Activated T-helper 1 cell treated with anti-CD3 and anti-CD28 coated beads, Interleukin-2, amount 50 U/mL, for 16 hours (primary cell): ENCODE results near the gene ADAM23.
"Not testable (repeated sequence)": the region's sequence is repeated elsewhere in the genome, so short reads cannot be mapped to it uniquely, and the experiment has no call there.

ENCODE experiments used
- DNase-seq, 2 donors: peaks; one replicate each; pipeline ENCODE4 v3.0.0-alpha.2; 2020; ENCODE audit warnings: low read depth in 1 of 2, low spot score in 1 of 2

Gene ADAM23

GRCh38 chr2:206442833-206443734 lies at the start of gene ADAM23:
Gene ADAM23 (plus strand): TSS chr2:206443532. CDS start chr2:206443867, 335 bp downstream.
- peak; percentile 11 to 30 for DNase-seq

GRCh38 chr2:206396211-206396610 lies 47.1 kb upstream of the ADAM23 start:
- no peak for DNase-seq

GRCh38 chr2:206402956-206403569 lies 40.3 kb upstream of the ADAM23 start:
- DNase-seq: not testable (repeated sequence)

- DNase-seq: no peak
Observed at GRCh38 chr2:206408323-206409320, 34.7 kb upstream of the ADAM23 start.

GRCh38 chr2:206410714-206411113 lies 32.6 kb upstream of the ADAM23 start:
- DNase-seq: no peak

GRCh38 chr2:206415618-206416243 lies 27.6 kb upstream of the ADAM23 start:
- no peak for DNase-seq

GRCh38 chr2:206418968-206419367 lies 24.4 kb upstream of the ADAM23 start:
- DNase-seq: no peak

- no peak for DNase-seq
Observed at GRCh38 chr2:206420721-206421120, 22.6 kb upstream of the ADAM23 start.

GRCh38 chr2:206422493-206422892 lies 20.8 kb upstream of the ADAM23 start:
- DNase-seq: no peak

- no peak for DNase-seq
Observed at GRCh38 chr2:206423147-206423546, 20.2 kb upstream of the ADAM23 start.

- DNase-seq: no peak
Observed at GRCh38 chr2:206424134-206424533, 19.2 kb upstream of the ADAM23 start.

GRCh38 chr2:206428783-206429182 lies 14.5 kb upstream of the ADAM23 start:
- DNase-seq: no peak

- no peak for DNase-seq
Observed at GRCh38 chr2:206430452-206430851, 12.9 kb upstream of the ADAM23 start.

- no peak for DNase-seq
Observed at GRCh38 chr2:206431439-206431838, 11.9 kb upstream of the ADAM23 start.

- no peak for DNase-seq
Observed at GRCh38 chr2:206432193-206433082, 10.9 kb upstream of the ADAM23 start.

- DNase-seq: no peak
Observed at GRCh38 chr2:206433190-206433589, 10.1 kb upstream of the ADAM23 start.

GRCh38 chr2:206433686-206434085 lies 9.6 kb upstream of the ADAM23 start:
- no peak for DNase-seq

GRCh38 chr2:206435742-206436141 lies 7.6 kb upstream of the ADAM23 start:
- no peak for DNase-seq

GRCh38 chr2:206438196-206438724 lies 5.1 kb upstream of the ADAM23 start:
- DNase-seq: no peak

- DNase-seq: no peak
Observed at GRCh38 chr2:206442474-206442832, 879 bp upstream of the ADAM23 start.
